ENCODE results near the gene CAB39L. TPM values are rescaled to one million over a fixed set of nuclear protein-coding genes. Genes with fewer than 3 reads are reported as not detected.

Gene CAB39L
- total and polyA plus RNA-seq, 4 donors: 31.8 to 44.1 (median 36.5) TPM

DNA sequence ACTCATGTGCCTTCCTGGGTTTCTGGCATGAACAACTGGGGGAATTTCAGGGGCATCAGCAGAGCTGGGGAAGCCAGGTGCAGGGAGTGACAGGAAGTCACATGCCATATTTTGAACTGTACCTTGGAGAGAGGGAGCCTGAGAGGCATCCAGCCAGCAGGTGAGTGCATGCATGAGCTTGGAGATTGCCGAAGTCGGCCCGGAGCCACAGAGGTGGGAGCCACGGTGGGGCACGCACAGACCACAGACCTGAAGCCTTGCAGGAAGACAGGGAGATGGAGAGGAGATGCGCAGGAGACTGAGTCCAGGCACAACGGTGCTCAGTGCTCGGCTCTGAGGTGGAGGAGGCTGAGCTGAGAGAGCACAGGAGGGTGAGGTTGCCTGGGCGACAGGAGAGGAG is 141.0 kb downstream of the CAB39L start:
- no peak overlapping the region for H3K27ac ChIP-seq (ENCODE audit: low read depth, low read length)
- 80% methylated on average over 9 of the region's 9 CpGs for WGBS (ENCODE audit: insufficient coverage)
- DNase-seq (ENCODE audit: low read depth in 4 of 6, low spot score in 6 of 6): no peak
- peaks cover 43% of the 10 kb centered on the region for H3K4me1 ChIP-seq (ENCODE audit: control insufficient read depth, insufficient read depth, low read length)
- peaks cover 9% of the 10 kb centered on the region for H3K36me3 ChIP-seq (ENCODE audit: control insufficient read depth, insufficient read depth, low read length)
- no peaks in the 10 kb centered on the region for H3K27me3 ChIP-seq (ENCODE audit: control insufficient read depth, insufficient read depth, low read length)
- H3K9me3 ChIP-seq (ENCODE audit: control insufficient read depth, insufficient read depth, low read length): no peaks in the 10 kb centered on the region
- no peak overlapping the region for H3K4me3 ChIP-seq (ENCODE audit: low read depth, low read length)

GRCh38 chr13:49302222-49302621 is 141.6 kb downstream of the CAB39L start:
- Histone ChIP-seq H3K4me1 (ENCODE audit: control insufficient read depth, insufficient read depth, low read length) (peaks cover 43% of the 10 kb centered on the region), H3K9me3 (ENCODE audit: control insufficient read depth, insufficient read depth, low read length) (no peaks in the 10 kb centered on the region), H3K27me3 (ENCODE audit: control insufficient read depth, insufficient read depth, low read length) (no peaks in the 10 kb centered on the region), H3K36me3 (ENCODE audit: control insufficient read depth, insufficient read depth, low read length) (peaks cover 9% of the 10 kb centered on the region), H3K27ac (ENCODE audit: low read depth, low read length) (no peak overlapping the region), H3K4me3 (ENCODE audit: low read depth, low read length) (no peak overlapping the region)
- WGBS (ENCODE audit: insufficient coverage): 74% methylated on average over 7 of the region's 7 CpGs
- DNase-seq (ENCODE audit: low read depth in 4 of 6, low spot score in 6 of 6): no peak

- Histone ChIP-seq H3K36me3 (ENCODE audit: control insufficient read depth, insufficient read depth, low read length) (peaks cover 6% of the 10 kb centered on the region), H3K27ac (ENCODE audit: low read depth, low read length) (no peak overlapping the region), H3K27me3 (ENCODE audit: control insufficient read depth, insufficient read depth, low read length) (no peaks in the 10 kb centered on the region), H3K4me3 (ENCODE audit: low read depth, low read length) (no peak overlapping the region), H3K4me1 (ENCODE audit: control insufficient read depth, insufficient read depth, low read length) (peaks cover 43% of the 10 kb centered on the region), H3K9me3 (ENCODE audit: control insufficient read depth, insufficient read depth, low read length) (no peaks in the 10 kb centered on the region)
- peak in 4 of 6 donors; percentile 55 to 88 (median 70) for DNase-seq (ENCODE audit: low read depth in 4 of 6, low spot score in 6 of 6)
- 50% methylated on average over 20 of the region's 20 CpGs for WGBS (ENCODE audit: insufficient coverage)
These were observed 142.9 kb downstream of the CAB39L start for GRCh38 chr13:49300739-49301589.

GRCh38 chr13:49300276-49300675 is 143.6 kb downstream of the CAB39L start:
- Histone ChIP-seq H3K9me3 (ENCODE audit: control insufficient read depth, insufficient read depth, low read length) (no peaks in the 10 kb centered on the region), H3K36me3 (ENCODE audit: control insufficient read depth, insufficient read depth, low read length) (peaks cover 2% of the 10 kb centered on the region), H3K27ac (ENCODE audit: low read depth, low read length) (peak overlapping the region; percentile 34), H3K27me3 (ENCODE audit: control insufficient read depth, insufficient read depth, low read length) (no peaks in the 10 kb centered on the region), H3K4me1 (ENCODE audit: control insufficient read depth, insufficient read depth, low read length) (peaks cover 45% of the 10 kb centered on the region), H3K4me3 (ENCODE audit: low read depth, low read length) (no peak overlapping the region)
- no peak for DNase-seq (ENCODE audit: low read depth in 4 of 6, low spot score in 6 of 6)
- 64% methylated on average over 3 of the region's 5 CpGs for WGBS (ENCODE audit: insufficient coverage)

- WGBS (ENCODE audit: insufficient coverage): 90% methylated on average over 3 of the region's 7 CpGs
- H3K27me3 ChIP-seq (ENCODE audit: control insufficient read depth, insufficient read depth, low read length): no peaks in the 10 kb centered on the region
- no peak for DNase-seq (ENCODE audit: low read depth in 4 of 6, low spot score in 6 of 6)
- no peak overlapping the region for H3K4me3 ChIP-seq (ENCODE audit: low read depth, low read length)
- H3K27ac ChIP-seq (ENCODE audit: low read depth, low read length): peak overlapping the region; percentile 3
- peaks cover 49% of the 10 kb centered on the region for H3K4me1 ChIP-seq (ENCODE audit: control insufficient read depth, insufficient read depth, low read length)
- no peaks in the 10 kb centered on the region for H3K36me3 ChIP-seq (ENCODE audit: control insufficient read depth, insufficient read depth, low read length)
- no peaks in the 10 kb centered on the region for H3K9me3 ChIP-seq (ENCODE audit: control insufficient read depth, insufficient read depth, low read length)
These were observed 144.8 kb downstream of the CAB39L start for GRCh38 chr13:49298903-49299605.

- H3K27ac ChIP-seq (ENCODE audit: low read depth, low read length): peak overlapping the region; percentile 3
- no peak overlapping the region for H3K4me3 ChIP-seq (ENCODE audit: low read depth, low read length)
- no peak for DNase-seq (ENCODE audit: low read depth in 4 of 6, low spot score in 6 of 6)
These were observed 145.4 kb downstream of the CAB39L start for GRCh38 chr13:49298416-49298815.

DNA sequence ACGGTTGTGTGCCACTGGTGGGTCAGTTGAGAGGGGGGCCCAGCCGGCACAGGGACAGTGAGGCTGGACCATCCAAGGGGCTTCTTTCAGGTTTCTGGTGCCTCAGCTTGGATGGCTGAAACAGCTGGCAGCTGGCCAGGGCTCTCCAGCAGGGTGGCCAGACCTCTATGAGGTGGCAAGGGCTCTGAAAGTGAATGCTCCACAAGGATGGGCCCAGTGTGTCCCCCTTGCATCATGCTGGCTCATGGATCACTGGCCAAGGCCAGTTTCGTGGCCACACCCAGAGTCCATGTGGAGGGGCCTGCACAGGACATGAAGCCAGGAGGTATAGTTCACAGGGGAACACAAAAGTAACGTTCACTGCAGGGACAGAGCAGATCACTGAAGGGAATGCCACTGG is 146.5 kb downstream of the CAB39L start:
- 88% methylated on average over 4 of the region's 4 CpGs for WGBS (ENCODE audit: insufficient coverage)

More at GRCh38 chr13:49298416-49298815, 145.4 kb downstream of the CAB39L start:
- Histone ChIP-seq H3K9me3 (ENCODE audit: control insufficient read depth, insufficient read depth, low read length) (no peaks in the 10 kb centered on the region), H3K36me3 (ENCODE audit: control insufficient read depth, insufficient read depth, low read length) (no peaks in the 10 kb centered on the region), H3K4me1 (ENCODE audit: control insufficient read depth, insufficient read depth, low read length) (peaks cover 43% of the 10 kb centered on the region), H3K27me3 (ENCODE audit: control insufficient read depth, insufficient read depth, low read length) (no peaks in the 10 kb centered on the region)

DNA sequence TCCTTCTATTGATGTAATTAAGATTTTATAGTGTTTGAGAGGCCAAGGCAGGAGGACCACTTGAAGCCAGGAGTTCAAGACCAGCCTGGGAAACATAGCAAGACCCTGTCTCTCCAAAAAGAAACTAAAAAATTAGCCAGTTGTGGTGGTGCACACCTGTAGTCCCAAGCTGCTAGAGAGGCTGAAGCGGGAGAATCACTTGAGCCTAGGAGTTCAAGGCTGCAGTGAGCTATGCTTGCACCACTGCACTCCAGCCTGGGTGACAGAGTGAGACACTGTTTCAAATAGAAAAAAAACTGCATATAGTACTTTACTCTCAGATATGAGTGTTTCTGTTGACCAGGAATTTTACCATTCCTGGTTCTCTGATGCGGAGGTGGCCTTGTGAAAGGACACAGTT is 147.2 kb downstream of the CAB39L start:
- no peaks in the 10 kb centered on the region for H3K36me3 ChIP-seq (ENCODE audit: control insufficient read depth, insufficient read depth, low read length)
- no peak overlapping the region for H3K4me3 ChIP-seq (ENCODE audit: low read depth, low read length)
- H3K27me3 ChIP-seq (ENCODE audit: control insufficient read depth, insufficient read depth, low read length): no peaks in the 10 kb centered on the region
- 100% methylated on average over 1 of the region's 2 CpGs for WGBS (ENCODE audit: insufficient coverage)
- H3K27ac ChIP-seq (ENCODE audit: low read depth, low read length): no peak overlapping the region
- H3K9me3 ChIP-seq (ENCODE audit: control insufficient read depth, insufficient read depth, low read length): no peaks in the 10 kb centered on the region
- H3K4me1 ChIP-seq (ENCODE audit: control insufficient read depth, insufficient read depth, low read length): peaks cover 28% of the 10 kb centered on the region
- no peak for DNase-seq (ENCODE audit: low read depth in 4 of 6, low spot score in 6 of 6)

More for the DNA sequence above, 146.5 kb downstream of the CAB39L start:
- no peaks in the 10 kb centered on the region for H3K36me3 ChIP-seq (ENCODE audit: control insufficient read depth, insufficient read depth, low read length)
- H3K27ac ChIP-seq (ENCODE audit: low read depth, low read length): no peak overlapping the region
- no peak for DNase-seq (ENCODE audit: low read depth in 4 of 6, low spot score in 6 of 6)
- H3K9me3 ChIP-seq (ENCODE audit: control insufficient read depth, insufficient read depth, low read length): no peaks in the 10 kb centered on the region
- H3K4me3 ChIP-seq (ENCODE audit: low read depth, low read length): no peak overlapping the region
- peaks cover 34% of the 10 kb centered on the region for H3K4me1 ChIP-seq (ENCODE audit: control insufficient read depth, insufficient read depth, low read length)
- no peaks in the 10 kb centered on the region for H3K27me3 ChIP-seq (ENCODE audit: control insufficient read depth, insufficient read depth, low read length)

GRCh38 chr13:49295244-49295643 is 148.6 kb downstream of the CAB39L start:
- Histone ChIP-seq H3K4me1 (ENCODE audit: control insufficient read depth, insufficient read depth, low read length) (peaks cover 17% of the 10 kb centered on the region), H3K4me3 (ENCODE audit: low read depth, low read length) (no peak overlapping the region), H3K27me3 (ENCODE audit: control insufficient read depth, insufficient read depth, low read length) (no peaks in the 10 kb centered on the region), H3K36me3 (ENCODE audit: control insufficient read depth, insufficient read depth, low read length) (no peaks in the 10 kb centered on the region), H3K27ac (ENCODE audit: low read depth, low read length) (peak overlapping the region; percentile 33), H3K9me3 (ENCODE audit: control insufficient read depth, insufficient read depth, low read length) (no peaks in the 10 kb centered on the region)
- WGBS (ENCODE audit: insufficient coverage): 24% methylated on average over 4 of the region's 6 CpGs
- peak in 1 of 6 donors; percentile 44 for DNase-seq (ENCODE audit: low read depth in 4 of 6, low spot score in 6 of 6)
